IPS-20b (cell line): ENCODE measurements around the gene CLIP1.
"Not testable (repeated sequence)": the region's sequence is repeated elsewhere in the genome, so short reads cannot be mapped to it uniquely, and the experiment has no call there.

ENCODE experiments used
- H3K27ac ChIP-seq: one replicate; pipeline ENCODE4 v1.5.1; 2013; ENCODE audit warnings: low read length
- H3K27me3 ChIP-seq: 2 replicates; pipeline ENCODE4 v1.6.1; 2013; ENCODE audit warnings: mild to moderate bottlenecking, low read length, inconsistent platforms; ENCODE audit not compliant: insufficient read depth
- H3K36me3 ChIP-seq: 2 replicates; pipeline ENCODE4 v1.6.1; 2013; ENCODE audit warnings: low read depth, mild to moderate bottlenecking, inconsistent platforms, low read length, moderate library complexity; ENCODE audit not compliant: insufficient read depth
- H3K4me1 ChIP-seq: 2 replicates; pipeline ENCODE4 v1.6.1; 2013; ENCODE audit warnings: mild to moderate bottlenecking, control low read depth, inconsistent platforms, low read length, moderate library complexity; ENCODE audit not compliant: insufficient read depth
- H3K4me3 ChIP-seq: 2 replicates; pipeline ENCODE4 v1.5.1; 2013; ENCODE audit warnings: mild to moderate bottlenecking, low read length, inconsistent platforms
- H3K9ac ChIP-seq: 2 replicates; pipeline ENCODE4 v1.6.1; 2013; ENCODE audit warnings: low read depth, mild to moderate bottlenecking, inconsistent platforms, low read length, moderate library complexity
- H3K9me3 ChIP-seq: 2 replicates; pipeline ENCODE4 v1.6.1; 2013; ENCODE audit warnings: mild to moderate bottlenecking, low read depth, low read length, inconsistent platforms; ENCODE audit not compliant: insufficient read depth

CLIP1 gene

GRCh38 chr12:122258939-122259338 lies 163.5 kb downstream of the CLIP1 start:
- not testable (repeated sequence) for H3K27ac ChIP-seq, H3K27me3 ChIP-seq, H3K4me1 ChIP-seq, H3K4me3 ChIP-seq, H3K9ac ChIP-seq, H3K9me3 ChIP-seq
- H3K36me3 ChIP-seq: peaks cover 54% of the 10 kb centered on the region

GRCh38 chr12:122258462-122258861 lies 164.0 kb downstream of the CLIP1 start:
- H3K36me3 ChIP-seq: peaks cover 50% of the 10 kb centered on the region
- not testable (repeated sequence) for H3K9ac ChIP-seq, H3K9me3 ChIP-seq, H3K27ac ChIP-seq, H3K4me3 ChIP-seq, H3K27me3 ChIP-seq, H3K4me1 ChIP-seq

GRCh38 chr12:122250536-122250935 lies 171.9 kb downstream of the CLIP1 start:
- Histone ChIP-seq H3K27ac (no peak overlapping the region), H3K4me3 (no peak overlapping the region), H3K9me3 (no peaks in the 10 kb centered on the region), H3K27me3 (no peaks in the 10 kb centered on the region), H3K36me3 (peaks cover 19% of the 10 kb centered on the region), H3K4me1 (no peaks in the 10 kb centered on the region), H3K9ac (no peak overlapping the region)

- H3K27ac ChIP-seq: no peak overlapping the region
- H3K36me3 ChIP-seq: peaks cover 19% of the 10 kb centered on the region
- H3K9me3 ChIP-seq: no peaks in the 10 kb centered on the region
- H3K4me1 ChIP-seq: no peaks in the 10 kb centered on the region
- no peak overlapping the region for H3K4me3 ChIP-seq
- H3K27me3 ChIP-seq: no peaks in the 10 kb centered on the region
- H3K9ac ChIP-seq: no peak overlapping the region
Measured at GRCh38 chr12:122250047-122250446, 172.4 kb downstream of the CLIP1 start.

- Histone ChIP-seq H3K27ac (no peak overlapping the region), H3K36me3 (peaks cover 41% of the 10 kb centered on the region), H3K9ac (no peak overlapping the region), H3K9me3 (no peaks in the 10 kb centered on the region), H3K4me3 (no peak overlapping the region), H3K27me3 (no peaks in the 10 kb centered on the region), H3K4me1 (no peaks in the 10 kb centered on the region)
Measured at GRCh38 chr12:122245553-122245952, 176.9 kb downstream of the CLIP1 start.

- no peaks in the 10 kb centered on the region for H3K27me3 ChIP-seq
- H3K4me1 ChIP-seq: no peaks in the 10 kb centered on the region
- H3K9ac ChIP-seq: no peak overlapping the region
- peaks cover 43% of the 10 kb centered on the region for H3K36me3 ChIP-seq
- no peaks in the 10 kb centered on the region for H3K9me3 ChIP-seq
- no peak overlapping the region for H3K27ac ChIP-seq
- no peak overlapping the region for H3K4me3 ChIP-seq
Measured at GRCh38 chr12:122244565-122245371, 177.7 kb downstream of the CLIP1 start.

GRCh38 chr12:122243965-122244364 lies 178.5 kb downstream of the CLIP1 start:
- Histone ChIP-seq H3K9me3 (no peaks in the 10 kb centered on the region), H3K4me1 (no peaks in the 10 kb centered on the region), H3K9ac (no peak overlapping the region), H3K36me3 (peaks cover 39% of the 10 kb centered on the region), H3K4me3 (no peak overlapping the region), H3K27ac (no peak overlapping the region), H3K27me3 (no peaks in the 10 kb centered on the region)

- no peaks in the 10 kb centered on the region for H3K9me3 ChIP-seq
- H3K4me1 ChIP-seq: no peaks in the 10 kb centered on the region
- H3K27me3 ChIP-seq: no peaks in the 10 kb centered on the region
- H3K36me3 ChIP-seq: peaks cover 50% of the 10 kb centered on the region
- H3K4me3 ChIP-seq: no peak overlapping the region
- H3K27ac ChIP-seq: no peak overlapping the region
- no peak overlapping the region for H3K9ac ChIP-seq
Measured at GRCh38 chr12:122238861-122239260, 183.6 kb downstream of the CLIP1 start.

GRCh38 chr12:122235741-122236140 lies 186.7 kb downstream of the CLIP1 start:
- H3K9me3 ChIP-seq: no peaks in the 10 kb centered on the region
- H3K27me3 ChIP-seq: no peaks in the 10 kb centered on the region
- H3K4me1 ChIP-seq: no peaks in the 10 kb centered on the region
- H3K36me3 ChIP-seq: peaks cover 68% of the 10 kb centered on the region
- no peak overlapping the region for H3K27ac ChIP-seq
- no peak overlapping the region for H3K4me3 ChIP-seq
- no peak overlapping the region for H3K9ac ChIP-seq

- no peaks in the 10 kb centered on the region for H3K27me3 ChIP-seq
- H3K27ac ChIP-seq: no peak overlapping the region
- no peak overlapping the region for H3K9ac ChIP-seq
- H3K9me3 ChIP-seq: no peaks in the 10 kb centered on the region
- H3K36me3 ChIP-seq: peaks cover 56% of the 10 kb centered on the region
- no peaks in the 10 kb centered on the region for H3K4me1 ChIP-seq
- H3K4me3 ChIP-seq: no peak overlapping the region
Measured at GRCh38 chr12:122232691-122233090, 189.8 kb downstream of the CLIP1 start.

GRCh38 chr12:122230798-122231197 lies 191.7 kb downstream of the CLIP1 start:
- peaks cover 47% of the 10 kb centered on the region for H3K36me3 ChIP-seq
- H3K4me3 ChIP-seq: no peak overlapping the region
- no peak overlapping the region for H3K27ac ChIP-seq
- no peaks in the 10 kb centered on the region for H3K4me1 ChIP-seq
- peaks cover 9% of the 10 kb centered on the region for H3K27me3 ChIP-seq
- H3K9ac ChIP-seq: no peak overlapping the region
- H3K9me3 ChIP-seq: no peaks in the 10 kb centered on the region

GRCh38 chr12:122228092-122228491 lies 194.4 kb downstream of the CLIP1 start:
- Histone ChIP-seq H3K4me1 (peaks cover 14% of the 10 kb centered on the region), H3K36me3 (peaks cover 39% of the 10 kb centered on the region), H3K9ac (no peak overlapping the region), H3K27ac (no peak overlapping the region), H3K27me3 (peaks cover 9% of the 10 kb centered on the region), H3K4me3 (no peak overlapping the region), H3K9me3 (no peaks in the 10 kb centered on the region)
